Measurements from ENCODE around the gene MT2A. TPM values are rescaled to one million over a fixed set of nuclear protein-coding genes. Genes with fewer than 3 reads are reported as not detected.

Gene MT2A
- total RNA-seq, 1 donor from 2014 or later, result 112 TPM

DNA sequence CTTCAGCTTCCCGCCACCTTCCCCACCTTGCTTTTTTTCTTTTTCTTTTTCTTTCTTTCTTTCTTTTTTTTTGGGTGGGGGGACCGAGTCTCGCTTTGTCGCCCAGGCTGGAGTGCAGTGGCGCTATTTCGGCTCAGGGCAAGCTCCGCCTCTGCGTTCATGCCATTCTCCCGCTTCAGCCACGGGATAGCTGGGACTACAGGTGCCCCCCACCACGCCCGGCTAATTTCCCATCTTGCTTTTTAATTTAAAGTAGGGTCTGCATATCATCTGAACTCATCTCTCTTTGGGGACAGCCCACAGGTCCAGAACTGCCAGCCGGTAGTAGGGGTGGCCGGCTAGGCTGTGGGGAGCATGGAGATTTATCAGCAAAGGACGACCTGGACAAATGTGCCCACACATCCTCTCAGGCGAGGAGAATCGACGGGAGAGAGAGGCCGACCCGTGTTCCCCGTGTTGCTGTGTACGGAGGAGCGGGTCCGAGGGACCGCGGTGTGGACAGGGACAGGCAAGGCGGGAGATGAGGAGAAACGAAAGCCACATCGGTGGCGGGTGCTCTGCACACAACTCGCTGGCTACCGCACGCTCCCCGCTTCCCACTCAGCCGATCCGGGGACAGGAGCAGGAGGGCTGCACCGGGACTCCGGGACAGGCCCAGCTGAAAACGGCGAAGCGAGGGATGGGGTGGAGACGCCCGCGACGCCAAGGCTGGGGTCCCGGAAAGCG lies 26.5 kb downstream of the MT2A start:
- Histone ChIP-seq H3K27me3 (ENCODE audit: insufficient read depth, low read length) (peaks cover 87% of the 10 kb centered on the region), H4K20me1 (ENCODE audit: insufficient read depth, low read length) (no peaks in the 10 kb centered on the region), H3K4me3 (ENCODE audit: insufficient read depth, low read depth, low read length) (peak overlapping the region; percentile 30), H3K4me1 (ENCODE audit: insufficient read depth, low read length) (peaks cover 21% of the 10 kb centered on the region), H3K27ac (ENCODE audit: low read depth, low read length) (no peak overlapping the region), H3K36me3 (ENCODE audit: insufficient read depth, low read length) (no peaks in the 10 kb centered on the region), H3K4me2 (ENCODE audit: low read length) (peak overlapping the region; percentile 70), H3K9ac (ENCODE audit: low read length) (no peak overlapping the region), H3K79me2 (ENCODE audit: insufficient read depth, low read length) (no peaks in the 10 kb centered on the region), H3K9me3 (ENCODE audit: insufficient read depth, low read depth, low read length) (no peaks in the 10 kb centered on the region), H2AFZ (ENCODE audit: low read depth, low read length) (peak overlapping the region; percentile 48)
- H3K4me1 Mint-ChIP-seq (ENCODE audit: low read depth, unreplicated experiment), result peaks cover 8% of the 10 kb centered on the region
- peaks cover 92% of the 10 kb centered on the region for H3K27me3 Mint-ChIP-seq (ENCODE audit: low read depth, unreplicated experiment)
- H3K9me3 Mint-ChIP-seq (ENCODE audit: unreplicated experiment), result peaks cover 2% of the 10 kb centered on the region
- H3K36me3 Mint-ChIP-seq (ENCODE audit: low read depth, unreplicated experiment), result no peaks in the 10 kb centered on the region
- DNase-seq (ENCODE audit: low read depth), result no peak
- H3K27ac Mint-ChIP-seq (ENCODE audit: unreplicated experiment), result no peak overlapping the region
- peak; percentile 100 for TF ChIP-seq EZH2 (IDR thresholded peaks at IDR 0.05; ENCODE audit: insufficient read depth, low read length)
- TF ChIP-seq, protein P1, sequence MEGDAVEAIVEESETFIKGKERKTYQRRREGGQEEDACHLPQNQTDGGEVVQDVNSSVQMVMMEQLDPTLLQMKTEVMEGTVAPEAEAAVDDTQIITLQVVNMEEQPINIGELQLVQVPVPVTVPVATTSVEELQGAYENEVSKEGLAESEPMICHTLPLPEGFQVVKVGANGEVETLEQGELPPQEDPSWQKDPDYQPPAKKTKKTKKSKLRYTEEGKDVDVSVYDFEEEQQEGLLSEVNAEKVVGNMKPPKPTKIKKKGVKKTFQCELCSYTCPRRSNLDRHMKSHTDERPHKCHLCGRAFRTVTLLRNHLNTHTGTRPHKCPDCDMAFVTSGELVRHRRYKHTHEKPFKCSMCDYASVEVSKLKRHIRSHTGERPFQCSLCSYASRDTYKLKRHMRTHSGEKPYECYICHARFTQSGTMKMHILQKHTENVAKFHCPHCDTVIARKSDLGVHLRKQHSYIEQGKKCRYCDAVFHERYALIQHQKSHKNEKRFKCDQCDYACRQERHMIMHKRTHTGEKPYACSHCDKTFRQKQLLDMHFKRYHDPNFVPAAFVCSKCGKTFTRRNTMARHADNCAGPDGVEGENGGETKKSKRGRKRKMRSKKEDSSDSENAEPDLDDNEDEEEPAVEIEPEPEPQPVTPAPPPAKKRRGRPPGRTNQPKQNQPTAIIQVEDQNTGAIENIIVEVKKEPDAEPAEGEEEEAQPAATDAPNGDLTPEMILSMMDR (IDR thresholded peaks at IDR 0.05; ENCODE audit: insufficient read depth, low read depth, low read length), result no peak
- no peak for FAIRE-seq
- peak overlapping the region; percentile 27 for H3K4me3 Mint-ChIP-seq (ENCODE audit: unreplicated experiment)

GRCh38 chr16:56635441-56635967 lies 27.1 kb downstream of the MT2A start:
- Histone ChIP-seq H4K20me1 (ENCODE audit: insufficient read depth, low read length) (no peaks in the 10 kb centered on the region), H3K27me3 (ENCODE audit: insufficient read depth, low read length) (peaks cover 93% of the 10 kb centered on the region), H3K9me3 (ENCODE audit: insufficient read depth, low read depth, low read length) (no peaks in the 10 kb centered on the region), H3K36me3 (ENCODE audit: insufficient read depth, low read length) (no peaks in the 10 kb centered on the region), H3K27ac (ENCODE audit: low read depth, low read length) (no peak overlapping the region), H3K4me2 (ENCODE audit: low read length) (peak overlapping the region; percentile 70), H3K4me1 (ENCODE audit: insufficient read depth, low read length) (peaks cover 21% of the 10 kb centered on the region), H3K9ac (ENCODE audit: low read length) (no peak overlapping the region), H3K79me2 (ENCODE audit: insufficient read depth, low read length) (no peaks in the 10 kb centered on the region), H3K4me3 (ENCODE audit: insufficient read depth, low read depth, low read length) (peak overlapping the region; percentile 30), H2AFZ (ENCODE audit: low read depth, low read length) (peak overlapping the region; percentile 48)
- TF ChIP-seq, protein P1 (IDR thresholded peaks at IDR 0.05; ENCODE audit: insufficient read depth, low read depth, low read length), result no peak
- peak; percentile 98 for TF ChIP-seq EZH2 (IDR thresholded peaks at IDR 0.05; ENCODE audit: insufficient read depth, low read length)
- Mint-ChIP-seq H3K27ac (ENCODE audit: unreplicated experiment) (no peak overlapping the region), H3K36me3 (ENCODE audit: low read depth, unreplicated experiment) (no peaks in the 10 kb centered on the region), H3K4me1 (ENCODE audit: low read depth, unreplicated experiment) (peaks cover 8% of the 10 kb centered on the region), H3K4me3 (ENCODE audit: unreplicated experiment) (no peak overlapping the region), H3K27me3 (ENCODE audit: low read depth, unreplicated experiment) (peaks cover 92% of the 10 kb centered on the region), H3K9me3 (ENCODE audit: unreplicated experiment) (peaks cover 2% of the 10 kb centered on the region)
- no peak for FAIRE-seq
- DNase-seq (ENCODE audit: low read depth), result no peak

Measured in astrocyte (in vitro differentiated cells and primary cell).